SK-N-SH (cell line): Measurements from ENCODE around the gene SLC35A2.

Experiments used
- CHD2 ChIP-seq: fragments of 150-350 bp; IDR thresholded peaks from 2 replicates; pipeline ENCODE4 v1.6.1; 2018; ENCODE audit warnings: low read length; ENCODE audit not compliant: partially characterized antibody
- EP300 ChIP-seq, 2 experiments: IDR thresholded peaks; 2 replicates each; pipeline versions ENCODE4 v1.4.0 to v1.6.1; 2012; ENCODE audit warnings: borderline replicate concordance in 1 of 2, low read depth in 1 of 2, low read length in 1 of 2
- FOXM1 ChIP-seq: IDR thresholded peaks from 2 replicates; pipeline ENCODE4 v1.4.0; 2012; ENCODE audit warnings: low read depth, mild to moderate bottlenecking
- JUND ChIP-seq: IDR thresholded peaks from 2 replicates; pipeline ENCODE4 v1.4.0; 2012
- NFIC ChIP-seq: IDR thresholded peaks from 2 replicates; pipeline ENCODE4 v1.4.0; 2012; ENCODE audit warnings: borderline replicate concordance
- NRF1 ChIP-seq: IDR thresholded peaks from 2 replicates; pipeline ENCODE4 v1.6.1; 2012; ENCODE audit warnings: low read depth, mild to moderate bottlenecking, low read length
- YY1 ChIP-seq: IDR thresholded peaks from 2 replicates; pipeline ENCODE4 v1.4.0; 2012; ENCODE audit warnings: low read depth, mild to moderate bottlenecking
- TF ChIP-seq, protein P1 (sequence below): fragments of 200-600 bp; sonication (generic); IDR thresholded peaks from 2 replicates; pipeline ENCODE4 v1.6.1; 2017; ENCODE audit warnings: antibody characterized with exemption, mild to moderate bottlenecking, moderate library complexity
- TF ChIP-seq, protein P2 (sequence below): IDR thresholded peaks from 2 replicates; pipeline ENCODE4; 2012
- TF ChIP-seq, protein P3 (sequence below): IDR thresholded peaks from 2 replicates; pipeline ENCODE4 v1.4.0; 2012; ENCODE audit warnings: low read depth, borderline replicate concordance

DNA sequence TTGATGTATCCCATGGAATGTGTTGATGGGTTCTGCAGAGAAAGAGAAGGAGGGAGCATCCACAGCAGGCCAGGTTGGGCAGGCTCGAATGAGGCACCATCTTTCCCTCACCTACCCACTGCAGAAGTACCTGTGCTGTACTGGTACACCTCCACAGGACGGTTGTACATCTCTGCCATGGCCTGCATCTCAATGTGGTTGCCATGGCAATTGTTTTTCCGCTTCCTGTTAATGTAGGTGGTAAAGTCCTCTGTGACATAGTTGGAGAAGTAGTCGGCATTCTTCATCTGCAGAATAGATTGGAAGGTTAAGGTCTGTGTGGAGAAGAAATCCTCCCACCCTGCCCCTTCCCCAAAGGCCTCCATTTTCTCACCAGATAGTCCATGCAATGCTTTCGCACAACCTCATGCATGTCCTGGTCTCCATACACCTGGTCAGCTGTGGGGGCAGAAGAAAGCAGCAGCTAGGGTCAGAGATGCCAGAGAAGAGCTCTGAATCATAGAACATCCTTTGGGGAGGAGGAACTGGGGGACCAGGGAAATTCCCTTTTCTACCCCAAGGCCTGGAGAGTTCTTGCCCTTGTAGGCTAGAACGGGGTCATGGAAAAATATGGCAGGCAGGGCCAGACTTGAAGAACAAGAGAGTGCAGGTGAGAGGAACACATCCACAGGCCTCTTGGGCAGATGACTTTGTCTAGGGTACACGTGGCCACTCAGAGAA is 23.3 kb upstream of the SLC35A2 start:
- TF ChIP-seq JUND (no peak), YY1 (no peak), CHD2 (no peak), NFIC (no peak), NRF1 (no peak), EP300 (IDR thresholded peaks at IDR 0.05; ENCODE audit: borderline replicate concordance in 1 of 2, low read depth in 1 of 2, low read length in 1 of 2) (no peak), FOXM1 (no peak)
- TF ChIP-seq, protein P1, sequence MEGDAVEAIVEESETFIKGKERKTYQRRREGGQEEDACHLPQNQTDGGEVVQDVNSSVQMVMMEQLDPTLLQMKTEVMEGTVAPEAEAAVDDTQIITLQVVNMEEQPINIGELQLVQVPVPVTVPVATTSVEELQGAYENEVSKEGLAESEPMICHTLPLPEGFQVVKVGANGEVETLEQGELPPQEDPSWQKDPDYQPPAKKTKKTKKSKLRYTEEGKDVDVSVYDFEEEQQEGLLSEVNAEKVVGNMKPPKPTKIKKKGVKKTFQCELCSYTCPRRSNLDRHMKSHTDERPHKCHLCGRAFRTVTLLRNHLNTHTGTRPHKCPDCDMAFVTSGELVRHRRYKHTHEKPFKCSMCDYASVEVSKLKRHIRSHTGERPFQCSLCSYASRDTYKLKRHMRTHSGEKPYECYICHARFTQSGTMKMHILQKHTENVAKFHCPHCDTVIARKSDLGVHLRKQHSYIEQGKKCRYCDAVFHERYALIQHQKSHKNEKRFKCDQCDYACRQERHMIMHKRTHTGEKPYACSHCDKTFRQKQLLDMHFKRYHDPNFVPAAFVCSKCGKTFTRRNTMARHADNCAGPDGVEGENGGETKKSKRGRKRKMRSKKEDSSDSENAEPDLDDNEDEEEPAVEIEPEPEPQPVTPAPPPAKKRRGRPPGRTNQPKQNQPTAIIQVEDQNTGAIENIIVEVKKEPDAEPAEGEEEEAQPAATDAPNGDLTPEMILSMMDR = no peak
- TF ChIP-seq, protein P2, sequence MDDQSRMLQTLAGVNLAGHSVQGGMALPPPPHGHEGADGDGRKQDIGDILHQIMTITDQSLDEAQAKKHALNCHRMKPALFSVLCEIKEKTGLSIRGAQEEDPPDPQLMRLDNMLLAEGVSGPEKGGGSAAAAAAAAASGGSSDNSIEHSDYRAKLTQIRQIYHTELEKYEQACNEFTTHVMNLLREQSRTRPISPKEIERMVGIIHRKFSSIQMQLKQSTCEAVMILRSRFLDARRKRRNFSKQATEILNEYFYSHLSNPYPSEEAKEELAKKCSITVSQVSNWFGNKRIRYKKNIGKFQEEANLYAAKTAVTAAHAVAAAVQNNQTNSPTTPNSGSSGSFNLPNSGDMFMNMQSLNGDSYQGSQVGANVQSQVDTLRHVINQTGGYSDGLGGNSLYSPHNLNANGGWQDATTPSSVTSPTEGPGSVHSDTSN = no peak
- TF ChIP-seq, protein P3, sequence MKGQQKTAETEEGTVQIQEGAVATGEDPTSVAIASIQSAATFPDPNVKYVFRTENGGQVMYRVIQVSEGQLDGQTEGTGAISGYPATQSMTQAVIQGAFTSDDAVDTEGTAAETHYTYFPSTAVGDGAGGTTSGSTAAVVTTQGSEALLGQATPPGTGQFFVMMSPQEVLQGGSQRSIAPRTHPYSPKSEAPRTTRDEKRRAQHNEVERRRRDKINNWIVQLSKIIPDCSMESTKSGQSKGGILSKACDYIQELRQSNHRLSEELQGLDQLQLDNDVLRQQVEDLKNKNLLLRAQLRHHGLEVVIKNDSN = no peak
